BLaER1 (cell line): Measurements from ENCODE around the gene MYOZ2.

ENCODE experiments used
- H3K27ac ChIP-seq: shearing (Covaris generic); formaldehyde crosslinking; 2 replicates; pipeline ENCODE4 v1.8.1; 2022
- H3K27me3 ChIP-seq: shearing (Covaris generic); formaldehyde crosslinking; 2 replicates; pipeline ENCODE4 v1.8.1; 2022
- H3K36me3 ChIP-seq: shearing (Covaris generic); formaldehyde crosslinking; 2 replicates; pipeline ENCODE4 v1.8.1; 2022
- H3K4me1 ChIP-seq: shearing (Covaris generic); formaldehyde crosslinking; 2 replicates; pipeline ENCODE4 v1.8.1; 2022
- H3K4me2 ChIP-seq: shearing (Covaris generic); formaldehyde crosslinking; 2 replicates; pipeline ENCODE4 v1.8.1; 2022
- H3K4me3 ChIP-seq: shearing (Covaris generic); formaldehyde crosslinking; 2 replicates; pipeline ENCODE4 v1.8.1; 2022
- H3K9ac ChIP-seq: shearing (Covaris generic); formaldehyde crosslinking; 2 replicates; pipeline ENCODE4 v1.8.1; 2022
- H3K9me3 ChIP-seq: shearing (Covaris generic); formaldehyde crosslinking; 2 replicates; pipeline ENCODE4 v1.8.1; 2022
- H4K20me1 ChIP-seq: shearing (Covaris generic); formaldehyde crosslinking; 2 replicates; pipeline ENCODE4 v1.8.1; 2022
- Cebpa-rat ChIP-seq: shearing (Covaris generic); IDR thresholded peaks from 2 replicates; pipeline ENCODE4 v1.8.1; 2022

MYOZ2 gene

DNA sequence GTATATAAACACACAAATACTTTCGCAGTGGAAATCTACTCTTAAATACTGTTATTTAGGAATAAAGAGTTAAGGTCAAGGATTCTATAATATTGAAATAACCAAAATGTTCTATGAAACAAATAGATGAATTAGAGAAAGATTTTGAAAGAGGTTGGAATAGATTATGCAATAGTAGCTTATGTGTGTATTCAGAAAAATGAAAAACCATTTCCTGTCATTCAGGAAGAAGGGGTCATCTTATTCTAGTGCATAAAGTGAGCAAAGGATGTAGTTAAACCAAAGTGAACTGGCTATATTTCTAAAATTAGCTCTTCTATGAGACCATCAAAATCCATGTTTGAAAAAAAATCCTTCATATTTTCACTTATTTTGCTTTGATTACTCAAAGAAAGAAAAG, 30.0 kb upstream of the MYOZ2 start:
- Histone ChIP-seq H3K27me3 (no peaks in the 10 kb centered on the region), H3K27ac (no peak overlapping the region), H3K4me1 (0 out of 2 replicates have a peak, but pooled peaks cover 3% of the 10 kb centered on the region), H3K36me3 (no peaks in the 10 kb centered on the region), H3K4me2 (no peak overlapping the region), H4K20me1 (no peaks in the 10 kb centered on the region), H3K9me3 (no peaks in the 10 kb centered on the region), H3K9ac (no peak overlapping the region), H3K4me3 (no peak overlapping the region)
- no peak; the same call in 1 of the 2 replicates for TF ChIP-seq Cebpa-rat

DNA sequence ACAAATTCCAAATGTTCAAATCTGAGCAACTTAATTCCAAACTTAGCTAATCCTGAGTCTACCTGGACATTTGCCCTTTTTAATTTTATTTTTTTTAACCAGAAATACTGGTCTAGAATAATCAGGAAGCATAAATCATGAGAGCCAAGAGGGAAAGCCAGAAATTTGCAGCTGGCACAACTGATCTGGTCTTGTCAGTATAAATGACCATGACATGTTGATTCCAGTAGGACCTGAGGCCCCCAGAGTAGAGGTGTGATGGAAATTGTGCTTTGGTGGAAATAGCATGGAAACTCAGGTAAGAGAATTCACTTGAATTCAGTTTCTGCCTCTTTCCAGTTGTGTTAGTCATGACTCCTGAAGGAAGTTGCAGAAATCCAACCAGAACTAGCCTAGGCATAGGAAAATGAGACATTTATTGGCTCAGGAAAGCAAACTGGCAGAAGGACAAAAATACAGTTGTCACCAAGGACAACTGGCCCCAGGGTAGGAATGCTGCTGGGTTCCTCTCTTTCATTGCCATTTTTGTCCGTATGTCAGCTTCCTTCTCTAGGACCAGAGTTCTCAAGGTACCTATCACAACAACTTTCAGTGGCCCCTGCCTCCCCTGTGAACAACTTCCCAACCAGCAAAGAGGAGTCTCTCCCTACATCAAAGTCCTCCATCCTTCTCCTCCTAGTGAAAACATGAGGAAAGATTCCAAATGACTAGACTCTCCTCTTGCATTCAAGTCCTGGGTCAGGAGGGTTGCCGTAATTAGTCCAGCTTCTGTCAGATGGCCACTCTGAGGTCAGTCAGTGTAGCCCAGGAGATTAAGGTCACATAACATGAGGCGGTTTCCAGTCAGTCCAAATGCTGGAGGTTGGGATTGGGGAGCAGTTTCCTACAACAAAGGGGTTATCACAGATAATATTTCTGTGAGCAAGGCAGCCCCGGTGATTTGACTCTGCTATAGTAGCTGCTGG, 29.3 kb upstream of the MYOZ2 start:
- Histone ChIP-seq H3K9ac (no peak overlapping the region), H3K27ac (no peak overlapping the region), H3K9me3 (no peaks in the 10 kb centered on the region), H3K27me3 (no peaks in the 10 kb centered on the region), H3K4me2 (no peak overlapping the region), H3K4me3 (no peak overlapping the region), H3K36me3 (no peaks in the 10 kb centered on the region), H4K20me1 (no peaks in the 10 kb centered on the region), H3K4me1 (0 out of 2 replicates have a peak, but pooled peaks cover 3% of the 10 kb centered on the region)
- TF ChIP-seq Cebpa-rat, result no peak

DNA sequence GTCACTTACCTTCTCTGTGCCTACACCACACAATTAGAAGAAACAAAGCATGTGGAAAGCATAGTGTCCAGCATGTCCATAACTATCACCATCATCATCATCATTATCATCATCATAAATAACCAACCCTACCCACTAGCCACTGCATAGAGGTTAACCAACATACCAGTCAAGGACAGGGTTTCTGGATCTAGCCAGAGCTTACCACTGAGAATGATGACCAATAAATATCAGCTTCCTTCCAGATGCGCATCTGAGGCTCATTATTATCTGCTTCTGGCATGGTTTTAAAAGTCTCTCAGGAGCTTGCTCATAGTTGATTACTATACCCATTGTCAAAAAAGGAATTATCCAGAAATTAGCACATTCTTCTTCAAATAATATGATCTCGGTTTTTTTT, 25.5 kb upstream of the MYOZ2 start:
- 0 out of 2 replicates have a peak, but pooled peaks cover 3% of the 10 kb centered on the region for H3K4me1 ChIP-seq
- H3K4me2 ChIP-seq, result no peak overlapping the region
- H3K27me3 ChIP-seq, result no peaks in the 10 kb centered on the region
- no peak overlapping the region for H3K9ac ChIP-seq
- no peak overlapping the region for H3K4me3 ChIP-seq
- no peaks in the 10 kb centered on the region for H3K36me3 ChIP-seq
- TF ChIP-seq Cebpa-rat, result no peak
- H3K27ac ChIP-seq, result no peak overlapping the region
- no peaks in the 10 kb centered on the region for H3K9me3 ChIP-seq
- H4K20me1 ChIP-seq, result no peaks in the 10 kb centered on the region

DNA sequence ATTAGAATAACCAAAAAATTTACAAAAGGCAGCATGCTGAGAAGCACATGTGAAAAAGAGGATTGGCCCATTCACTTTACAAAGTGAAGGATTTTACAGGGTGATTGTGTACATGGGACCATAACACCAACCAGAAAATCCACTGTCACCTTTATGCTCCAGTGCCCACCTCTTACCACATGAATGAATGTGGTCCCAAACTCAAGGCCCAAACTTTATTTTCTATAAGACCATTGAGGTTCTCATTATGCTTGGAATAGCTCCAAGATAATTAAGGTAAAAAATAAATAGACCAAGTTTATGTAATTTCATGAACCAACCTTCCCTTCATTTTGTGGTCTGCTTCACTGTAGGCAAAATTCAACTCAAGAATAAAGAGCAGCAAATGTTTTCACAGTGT, 24.3 kb upstream of the MYOZ2 start:
- H3K9me3 ChIP-seq, result no peaks in the 10 kb centered on the region
- H4K20me1 ChIP-seq, result no peaks in the 10 kb centered on the region
- no peaks in the 10 kb centered on the region for H3K27me3 ChIP-seq
- no peak overlapping the region for H3K4me3 ChIP-seq
- no peak overlapping the region for H3K27ac ChIP-seq
- no peaks in the 10 kb centered on the region for H3K36me3 ChIP-seq
- no peak for TF ChIP-seq Cebpa-rat
- no peaks in the 10 kb centered on the region for H3K4me1 ChIP-seq
- no peak overlapping the region for H3K9ac ChIP-seq
- no peak overlapping the region for H3K4me2 ChIP-seq

DNA sequence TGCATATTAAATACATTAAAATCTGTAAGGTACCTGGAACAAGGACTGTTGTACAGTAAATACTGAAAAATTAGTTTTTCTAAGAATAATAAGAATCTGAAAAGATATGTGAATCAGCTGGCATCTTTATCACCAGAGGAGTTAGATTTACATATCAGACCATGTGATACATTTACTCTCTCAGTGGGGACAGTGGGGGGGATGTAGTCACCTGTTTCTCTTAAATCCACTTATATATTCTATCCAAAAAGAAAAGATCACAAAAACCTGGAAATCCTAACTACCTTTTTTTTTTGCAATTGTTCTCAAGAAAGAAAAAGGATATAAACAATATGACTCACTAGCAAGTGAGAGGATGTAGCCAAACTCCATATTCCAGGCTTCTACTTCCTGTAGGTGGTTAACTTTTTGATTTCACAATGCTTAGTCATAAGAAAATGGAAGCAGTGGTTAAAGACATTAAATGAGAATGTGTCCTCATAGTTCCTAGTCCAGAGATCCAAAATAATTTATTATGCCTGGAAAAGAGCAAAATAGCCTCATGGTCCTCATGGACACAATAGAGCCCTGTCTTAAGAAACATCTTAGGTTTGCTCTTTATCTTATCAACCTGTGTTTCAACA, 22.5 kb upstream of the MYOZ2 start:
- no peak overlapping the region for H3K4me2 ChIP-seq
- no peak overlapping the region for H3K4me3 ChIP-seq
- no peaks in the 10 kb centered on the region for H3K36me3 ChIP-seq
- no peak overlapping the region for H3K9ac ChIP-seq
- no peaks in the 10 kb centered on the region for H3K9me3 ChIP-seq
- no peak for TF ChIP-seq Cebpa-rat
- no peak overlapping the region for H3K27ac ChIP-seq
- no peaks in the 10 kb centered on the region for H4K20me1 ChIP-seq
- no peaks in the 10 kb centered on the region for H3K27me3 ChIP-seq
- H3K4me1 ChIP-seq, result no peaks in the 10 kb centered on the region

DNA sequence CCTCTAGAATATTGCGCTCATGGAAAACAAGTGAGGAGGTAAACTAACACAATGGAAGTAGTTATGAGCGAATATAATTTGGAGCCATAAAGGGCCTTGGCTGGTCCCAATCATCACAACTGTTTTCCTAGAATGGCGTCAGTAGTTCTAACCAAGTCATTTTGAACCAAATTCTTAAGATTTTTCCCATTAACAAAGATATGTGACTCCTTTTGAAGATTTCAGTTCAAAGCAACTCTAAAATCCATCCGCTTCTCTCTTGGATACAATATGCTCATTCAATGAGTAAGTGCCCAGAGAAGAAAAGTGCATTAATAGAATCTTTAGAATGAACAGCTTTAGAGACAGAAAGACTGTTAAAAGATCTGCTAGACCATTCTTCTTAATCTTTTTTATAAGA, 19.6 kb upstream of the MYOZ2 start:
- no peak for TF ChIP-seq Cebpa-rat
- Histone ChIP-seq H3K36me3 (no peaks in the 10 kb centered on the region), H3K4me1 (no peaks in the 10 kb centered on the region), H3K9me3 (no peaks in the 10 kb centered on the region), H3K27ac (no peak overlapping the region), H3K4me2 (no peak overlapping the region), H3K9ac (no peak overlapping the region), H4K20me1 (no peaks in the 10 kb centered on the region), H3K4me3 (no peak overlapping the region), H3K27me3 (no peaks in the 10 kb centered on the region)

DNA sequence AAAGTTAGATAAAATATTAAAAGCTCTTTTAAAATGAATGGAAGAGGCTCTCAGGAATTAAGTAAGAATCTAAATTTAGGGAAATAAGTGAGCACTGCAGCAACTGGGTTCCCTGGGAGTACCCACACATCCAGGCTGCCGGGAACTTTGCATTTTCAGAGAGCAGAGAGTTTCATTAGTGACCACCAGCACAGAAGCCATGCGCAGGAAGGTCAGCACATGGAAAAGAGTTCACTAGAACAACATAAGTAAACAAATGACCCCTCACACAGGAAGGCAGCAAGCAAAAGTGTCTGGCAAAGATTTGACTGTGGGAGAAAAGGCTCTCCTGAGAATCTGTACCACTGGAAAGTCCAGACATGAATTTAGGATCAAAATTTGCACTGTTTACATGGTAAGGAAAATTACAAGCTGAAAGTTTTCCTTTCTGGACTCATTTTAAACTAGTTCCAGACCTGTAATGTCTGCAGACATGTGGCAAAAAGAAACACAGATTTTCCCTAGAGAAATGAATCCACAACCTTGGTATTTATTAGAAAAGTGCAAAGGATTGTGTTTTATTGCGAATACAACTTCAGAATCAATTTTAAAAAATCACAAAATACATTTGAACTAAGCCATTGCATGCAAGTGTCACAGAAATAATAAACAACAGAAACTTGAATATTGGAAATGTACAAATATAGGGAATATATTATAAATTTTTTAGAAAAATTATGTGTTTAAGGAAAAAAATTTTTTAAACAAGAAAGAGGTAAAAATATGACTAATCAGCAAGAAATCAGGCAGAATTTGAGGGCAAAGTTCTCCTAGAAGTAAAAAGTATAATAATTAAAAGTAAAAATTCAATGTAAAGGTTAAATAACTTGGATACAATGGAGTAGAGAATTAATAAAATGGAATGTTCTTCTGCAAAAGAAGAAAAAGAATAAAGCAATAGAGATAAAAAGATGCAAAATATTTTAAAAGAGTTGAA, 18.4 kb upstream of the MYOZ2 start:
- Histone ChIP-seq H3K9me3 (no peaks in the 10 kb centered on the region), H4K20me1 (no peaks in the 10 kb centered on the region), H3K27ac (no peak overlapping the region), H3K4me2 (no peak overlapping the region), H3K4me1 (no peaks in the 10 kb centered on the region), H3K9ac (no peak overlapping the region), H3K4me3 (no peak overlapping the region), H3K27me3 (no peaks in the 10 kb centered on the region), H3K36me3 (no peaks in the 10 kb centered on the region)
- no peak for TF ChIP-seq Cebpa-rat

DNA sequence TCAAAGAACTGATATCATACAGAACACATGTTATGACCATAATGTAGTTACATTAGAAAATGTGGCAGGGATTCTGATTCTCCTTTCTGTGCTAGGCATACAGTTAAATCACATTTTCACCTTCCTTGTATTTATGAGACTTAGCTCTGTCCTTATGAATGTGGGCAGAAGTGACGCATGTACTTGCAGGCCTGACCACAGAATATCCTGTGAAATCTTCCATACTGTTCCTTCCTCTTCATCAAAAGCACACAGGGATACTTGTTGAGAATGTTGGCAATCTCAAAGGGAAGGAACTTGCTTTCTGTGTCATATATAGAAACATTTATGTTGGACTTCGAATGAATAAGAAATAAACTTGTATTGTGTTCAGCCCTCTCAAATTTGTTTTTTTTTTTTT, 17.2 kb upstream of the MYOZ2 start:
- H3K9ac ChIP-seq, result no peak overlapping the region
- H3K9me3 ChIP-seq, result no peaks in the 10 kb centered on the region
- no peak overlapping the region for H3K4me2 ChIP-seq
- H3K27me3 ChIP-seq, result no peaks in the 10 kb centered on the region
- H3K27ac ChIP-seq, result no peak overlapping the region
- no peak overlapping the region for H3K4me3 ChIP-seq
- no peaks in the 10 kb centered on the region for H3K36me3 ChIP-seq
- H4K20me1 ChIP-seq, result no peaks in the 10 kb centered on the region
- no peak for TF ChIP-seq Cebpa-rat
- H3K4me1 ChIP-seq, result no peaks in the 10 kb centered on the region

DNA sequence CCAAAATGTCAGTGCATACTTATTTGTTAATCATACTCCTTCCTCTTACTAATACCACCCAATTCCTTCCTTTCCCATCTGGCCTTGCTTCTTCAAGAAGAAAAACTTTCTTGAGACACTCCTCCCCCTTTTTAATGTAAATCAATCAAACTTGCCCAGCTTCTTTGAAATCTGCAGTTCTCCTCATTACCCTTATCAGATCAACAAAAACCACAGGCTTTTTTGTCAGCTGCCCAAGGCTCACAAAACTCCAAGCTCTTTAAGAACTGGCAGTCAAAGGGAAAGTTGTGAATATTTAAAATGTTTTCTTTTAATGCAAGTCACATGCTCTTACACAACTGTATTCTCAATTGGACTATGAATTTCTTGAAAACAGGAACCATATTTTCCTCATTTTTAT, 11.3 kb upstream of the MYOZ2 start:
- no peak overlapping the region for H3K27ac ChIP-seq
- H3K9me3 ChIP-seq, result no peaks in the 10 kb centered on the region
- no peaks in the 10 kb centered on the region for H3K27me3 ChIP-seq
- H3K4me3 ChIP-seq, result no peak overlapping the region
- H4K20me1 ChIP-seq, result no peaks in the 10 kb centered on the region
- TF ChIP-seq Cebpa-rat, result no peak
- no peak overlapping the region for H3K9ac ChIP-seq
- no peak overlapping the region for H3K4me2 ChIP-seq
- 0 out of 2 replicates have a peak, but pooled peaks cover 5% of the 10 kb centered on the region for H3K4me1 ChIP-seq
- no peaks in the 10 kb centered on the region for H3K36me3 ChIP-seq
